ENCODE data around the gene IMMP2L.
"Not testable (repeated sequence)": the region's sequence is repeated elsewhere in the genome, so short reads cannot be mapped to it uniquely, and the experiment has no call there.

The IMMP2L gene

GRCh38 chr7:111259991-111260390 lies 302.3 kb downstream of the IMMP2L start:
- peak overlapping the region; percentile 87 for H3K27ac ChIP-seq
- TF ChIP-seq, protein P1, sequence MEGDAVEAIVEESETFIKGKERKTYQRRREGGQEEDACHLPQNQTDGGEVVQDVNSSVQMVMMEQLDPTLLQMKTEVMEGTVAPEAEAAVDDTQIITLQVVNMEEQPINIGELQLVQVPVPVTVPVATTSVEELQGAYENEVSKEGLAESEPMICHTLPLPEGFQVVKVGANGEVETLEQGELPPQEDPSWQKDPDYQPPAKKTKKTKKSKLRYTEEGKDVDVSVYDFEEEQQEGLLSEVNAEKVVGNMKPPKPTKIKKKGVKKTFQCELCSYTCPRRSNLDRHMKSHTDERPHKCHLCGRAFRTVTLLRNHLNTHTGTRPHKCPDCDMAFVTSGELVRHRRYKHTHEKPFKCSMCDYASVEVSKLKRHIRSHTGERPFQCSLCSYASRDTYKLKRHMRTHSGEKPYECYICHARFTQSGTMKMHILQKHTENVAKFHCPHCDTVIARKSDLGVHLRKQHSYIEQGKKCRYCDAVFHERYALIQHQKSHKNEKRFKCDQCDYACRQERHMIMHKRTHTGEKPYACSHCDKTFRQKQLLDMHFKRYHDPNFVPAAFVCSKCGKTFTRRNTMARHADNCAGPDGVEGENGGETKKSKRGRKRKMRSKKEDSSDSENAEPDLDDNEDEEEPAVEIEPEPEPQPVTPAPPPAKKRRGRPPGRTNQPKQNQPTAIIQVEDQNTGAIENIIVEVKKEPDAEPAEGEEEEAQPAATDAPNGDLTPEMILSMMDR (conservative IDR thresholded peaks at IDR 0.05) = no peak

DNA sequence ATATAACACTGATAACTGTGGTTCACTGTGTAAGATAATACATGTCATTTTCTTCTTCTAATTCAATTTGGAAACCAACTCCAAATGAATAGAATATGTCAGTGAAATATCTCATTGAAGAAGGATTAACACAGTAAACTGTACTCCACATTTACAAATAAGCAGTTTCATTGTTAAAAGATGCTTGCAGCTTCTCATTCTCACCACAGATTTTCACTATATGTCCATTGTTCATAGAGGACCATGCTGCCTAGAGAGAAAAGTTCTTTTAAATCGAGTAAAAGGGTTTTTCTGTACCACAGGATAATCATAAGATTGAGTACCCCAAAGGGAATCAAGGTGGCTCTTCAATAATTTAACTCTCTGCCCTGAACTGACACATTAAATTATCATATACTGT lies 305.9 kb downstream of the IMMP2L start:
- H3K27ac ChIP-seq = no peak overlapping the region
- TF ChIP-seq, protein P1 (conservative IDR thresholded peaks at IDR 0.05) = no peak

DNA sequence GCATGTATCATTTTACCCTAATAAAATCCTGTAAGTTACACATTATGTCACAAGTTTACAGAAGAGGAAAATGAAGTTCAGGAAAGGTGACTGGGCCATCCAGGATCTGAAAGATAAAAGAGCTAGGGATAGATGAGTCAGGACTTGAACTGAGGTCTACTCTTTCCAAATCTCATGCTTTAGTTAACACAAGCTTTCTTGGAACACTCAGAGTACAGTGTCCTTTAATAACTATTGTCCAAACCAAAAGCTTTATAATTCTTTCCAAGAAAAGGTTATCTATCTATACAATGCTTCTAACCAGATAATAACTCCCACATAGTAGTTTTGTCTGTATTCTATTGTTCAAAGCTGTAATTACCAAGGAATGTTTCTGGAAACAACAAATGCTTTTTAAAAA lies 306.7 kb downstream of the IMMP2L start:
- TF ChIP-seq, protein P1 (conservative IDR thresholded peaks at IDR 0.05) = no peak
- H3K27ac ChIP-seq = no peak overlapping the region

DNA sequence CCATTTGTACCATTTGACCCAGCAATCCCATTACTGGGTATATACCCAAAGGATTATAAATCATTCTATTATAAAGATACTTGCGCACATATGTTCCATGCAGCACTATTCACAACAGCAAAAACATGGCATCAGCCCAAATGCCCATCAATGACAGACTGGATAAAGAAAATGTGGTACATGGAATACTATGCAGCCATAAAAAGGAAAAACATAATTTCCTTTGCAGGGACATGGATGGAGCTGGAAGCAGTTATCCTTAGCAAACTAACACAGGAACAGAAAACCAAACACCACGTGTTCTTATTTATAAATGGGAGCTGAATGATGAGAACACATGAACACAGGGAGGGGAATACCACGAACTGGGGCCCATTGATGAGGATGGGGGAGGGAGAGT lies 310.9 kb downstream of the IMMP2L start:
- not testable (repeated sequence) for H3K27ac ChIP-seq

- H3K27ac ChIP-seq = not testable (repeated sequence)
These were observed 312.5 kb downstream of the IMMP2L start for GRCh38 chr7:111249807-111250206.

GRCh38 chr7:111242141-111242755 lies 320.0 kb downstream of the IMMP2L start:
- H3K27ac ChIP-seq = no peak overlapping the region
- TF ChIP-seq, protein P1 (conservative IDR thresholded peaks at IDR 0.05) = no peak

- no peak overlapping the region for H3K27ac ChIP-seq
- TF ChIP-seq, protein P1 (conservative IDR thresholded peaks at IDR 0.05) = no peak
These were observed 321.9 kb downstream of the IMMP2L start for GRCh38 chr7:111240371-111240770.

DNA sequence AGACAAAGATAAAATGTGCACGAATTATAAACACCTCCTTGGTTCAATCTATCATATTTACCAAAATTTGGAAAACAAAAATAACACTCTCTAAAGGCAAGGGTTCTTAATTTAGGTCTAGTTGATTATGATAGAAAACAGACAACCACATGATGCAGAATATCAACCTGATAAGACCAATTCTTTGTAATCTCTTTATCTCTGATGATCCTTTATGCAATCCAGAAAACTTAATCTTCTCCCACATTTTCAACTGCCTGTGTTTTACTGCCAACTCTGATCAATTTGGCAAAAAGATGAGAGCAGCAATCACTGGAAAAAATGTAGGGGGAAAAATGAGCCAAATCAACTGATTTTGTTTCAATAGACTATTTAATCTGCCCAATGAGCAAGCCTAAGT lies 322.9 kb downstream of the IMMP2L start:
- H3K27ac ChIP-seq = no peak overlapping the region
- TF ChIP-seq, protein P1 (conservative IDR thresholded peaks at IDR 0.05) = no peak

DNA sequence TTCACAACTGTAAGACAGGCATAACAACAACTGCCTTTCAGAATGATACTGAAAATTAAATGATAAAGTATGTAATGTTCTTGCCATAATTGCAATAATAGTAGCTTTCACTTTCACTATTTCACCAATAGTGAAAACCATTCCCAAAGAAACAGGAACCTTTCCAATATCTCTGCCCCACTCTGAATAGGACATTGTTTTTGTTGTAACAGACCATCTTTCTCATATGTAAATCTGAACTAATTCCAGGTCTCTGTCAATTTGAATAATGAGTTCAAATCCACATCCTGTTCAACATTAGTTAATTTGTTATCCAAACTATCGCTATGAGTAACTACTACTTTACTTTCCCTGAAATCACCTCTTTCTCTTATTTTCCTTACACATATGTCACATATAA lies 323.4 kb downstream of the IMMP2L start:
- TF ChIP-seq, protein P1 (conservative IDR thresholded peaks at IDR 0.05) = no peak
- H3K27ac ChIP-seq = no peak overlapping the region
